Measurements from ENCODE around the gene TMEM39B.
"Not testable (repeated sequence)": the region's sequence is repeated elsewhere in the genome, so short reads cannot be mapped to it uniquely, and the experiment has no call there.

Gene TMEM39B

DNA sequence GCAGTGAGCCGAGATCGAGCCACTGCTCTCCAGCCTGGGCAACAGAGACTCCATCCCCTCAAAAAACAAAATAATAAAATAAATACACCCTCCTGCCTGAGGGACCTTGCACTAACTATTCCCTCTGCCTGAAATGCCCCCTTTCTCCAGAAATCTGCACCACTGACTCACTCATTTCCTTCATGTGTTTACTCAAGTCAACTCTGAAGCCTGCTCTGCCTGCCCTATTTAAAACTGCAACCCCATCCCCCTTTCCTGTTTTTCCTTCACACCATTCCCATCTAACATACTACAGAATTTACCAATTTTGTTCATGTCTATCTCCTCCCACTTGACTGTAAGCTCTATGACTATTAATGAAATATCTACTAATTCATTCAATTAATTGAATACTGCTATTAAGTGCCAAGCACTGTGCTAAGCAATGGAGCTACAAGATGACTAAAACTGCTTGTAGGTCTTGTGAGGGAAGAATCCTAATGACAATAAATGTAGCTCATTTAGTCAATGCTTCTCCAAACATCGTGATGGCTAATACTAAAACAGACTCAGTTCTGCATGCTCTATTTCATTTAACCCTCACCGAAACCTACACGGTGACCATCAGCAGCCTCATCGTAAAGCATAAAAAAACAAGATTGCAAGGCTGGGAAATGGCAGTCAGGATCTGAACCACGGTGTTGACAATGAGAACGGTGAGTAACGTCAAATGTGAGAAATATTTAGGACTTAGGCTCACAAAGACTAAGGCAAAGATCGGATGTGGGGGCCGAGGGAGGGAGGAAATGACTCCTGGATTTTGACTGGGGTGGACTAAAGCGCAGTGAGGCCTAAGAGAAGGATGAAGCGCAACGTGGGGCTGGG is 749 bp upstream of the TMEM39B start:
- DNase-seq = no peak

GRCh38 chr1:32073299-32074229 is 825 bp downstream of the TMEM39B start:
- DNase-seq = no peak

GRCh38 chr1:32074841-32075240 is 2.1 kb downstream of the TMEM39B start:
- no peak for DNase-seq

DNA sequence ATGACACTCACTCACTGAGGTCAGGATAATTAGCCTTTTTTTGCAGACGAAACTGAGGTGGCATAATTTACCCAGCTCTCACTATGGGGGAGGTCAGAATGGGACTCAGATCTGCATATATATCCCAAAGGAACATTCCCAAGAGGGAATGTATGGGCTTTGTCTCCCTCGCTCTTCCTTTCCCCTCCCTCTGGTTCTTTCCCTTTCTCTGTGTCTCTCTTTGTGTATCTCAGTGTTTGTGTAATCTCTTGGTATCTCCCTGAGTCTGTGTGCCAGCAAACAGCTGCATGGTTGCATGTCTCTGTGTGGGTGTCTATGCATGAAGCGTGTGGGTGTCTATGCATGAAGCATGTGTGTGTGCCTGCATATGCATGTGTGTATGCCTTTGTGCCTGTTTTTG is 4.7 kb downstream of the TMEM39B start:
- no peak for DNase-seq

DNA sequence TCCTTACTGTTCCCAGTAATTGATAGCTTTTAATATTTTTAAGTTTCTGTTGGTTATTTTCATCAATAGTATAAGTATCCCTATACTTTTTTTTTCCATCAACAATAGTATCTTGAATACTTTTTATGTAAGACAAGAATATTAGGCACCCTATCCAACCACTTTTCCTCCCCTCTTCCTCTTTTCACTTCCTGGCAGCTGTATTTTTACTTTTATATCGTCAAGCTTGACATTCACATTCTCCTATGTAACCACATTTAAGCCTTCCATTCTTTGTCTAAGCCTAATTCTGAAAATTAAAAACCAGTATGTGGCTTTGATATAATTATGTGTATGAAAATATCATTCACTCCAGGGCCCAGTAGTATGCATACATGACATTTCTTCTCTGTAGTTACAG is 9.3 kb downstream of the TMEM39B start:
- no peak for DNase-seq

GRCh38 chr1:32086381-32086780 is 13.6 kb downstream of the TMEM39B start:
- not testable (repeated sequence) for DNase-seq

GRCh38 chr1:32091176-32091575 is 18.4 kb downstream of the TMEM39B start:
- no peak for DNase-seq

DNA sequence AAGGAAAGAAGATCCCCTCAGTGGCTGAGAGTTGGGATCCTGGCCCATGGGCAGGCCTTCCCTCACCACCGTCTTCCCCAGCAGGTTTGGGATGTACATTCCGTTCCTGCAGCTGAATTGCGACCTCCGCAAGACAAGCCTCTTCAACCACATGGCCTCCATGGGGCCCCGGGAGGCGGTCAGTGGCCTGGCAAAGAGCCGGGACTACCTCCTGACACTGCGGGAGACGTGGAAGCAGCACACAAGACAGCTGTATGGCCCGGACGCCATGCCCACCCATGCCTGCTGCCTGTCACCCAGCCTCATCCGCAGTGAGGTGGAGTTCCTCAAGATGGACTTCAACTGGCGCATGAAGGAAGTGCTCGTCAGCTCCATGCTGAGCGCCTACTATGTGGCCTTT is 18.9 kb downstream of the TMEM39B start:
- DNase-seq = no peak

- no peak for DNase-seq
Measured at GRCh38 chr1:32094746-32095521, 22.2 kb downstream of the TMEM39B start.

- DNase-seq = no peak
Measured at GRCh38 chr1:32099426-32099825, 26.7 kb downstream of the TMEM39B start.

- no peak for DNase-seq
Measured at GRCh38 chr1:32100359-32100758, 27.6 kb downstream of the TMEM39B start.

DNA sequence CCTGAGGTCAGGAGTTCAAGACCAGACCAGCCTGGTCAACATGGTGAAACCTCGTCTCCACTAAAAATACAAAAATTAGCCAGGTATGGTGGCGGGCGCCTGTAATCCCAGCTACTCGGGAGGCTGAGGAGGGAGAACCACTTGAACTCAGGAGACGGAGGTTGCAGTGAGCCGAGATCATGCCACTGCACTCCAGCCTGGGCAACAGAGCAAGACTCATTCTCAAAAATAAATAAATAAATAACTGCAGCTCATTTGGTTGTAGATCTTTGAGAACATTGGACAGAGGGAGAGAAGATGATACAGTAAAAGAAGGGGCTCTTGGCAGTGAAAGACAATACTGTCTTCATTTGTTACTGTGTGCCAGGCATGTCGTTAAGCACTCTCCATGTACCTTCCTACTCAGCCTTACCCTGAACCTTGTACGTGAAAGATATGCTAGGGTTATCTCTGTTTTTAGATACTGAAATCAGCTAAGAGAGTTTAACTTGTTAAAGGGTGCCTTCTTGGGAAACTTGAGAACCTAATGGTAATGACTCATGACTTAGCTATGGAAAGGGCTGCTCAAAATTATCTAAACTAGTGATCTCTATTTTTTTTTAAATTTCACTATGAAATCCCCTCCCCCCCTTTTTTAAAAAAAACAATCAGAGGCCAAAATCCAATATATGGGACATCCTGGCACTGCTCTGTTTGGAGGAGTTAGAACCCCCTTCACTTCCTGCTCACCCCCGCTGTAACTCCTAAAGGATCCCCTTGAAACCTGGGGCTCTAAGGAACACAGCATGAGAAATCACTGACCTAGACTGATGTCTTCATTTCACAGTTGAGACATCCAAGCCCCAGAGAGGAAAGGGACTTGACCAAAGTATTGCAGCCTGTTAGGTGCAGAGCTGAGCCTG is 28.3 kb downstream of the TMEM39B start:
- no peak for DNase-seq

GRCh38 chr1:32104127-32104526 is 31.4 kb downstream of the TMEM39B start:
- no peak for DNase-seq

- DNase-seq = no peak
Measured at GRCh38 chr1:32105338-32105737, 32.6 kb downstream of the TMEM39B start.

GRCh38 chr1:32106663-32107275 is 34.0 kb downstream of the TMEM39B start:
- DNase-seq = no peak

GRCh38 chr1:32107742-32108661 is 35.3 kb downstream of the TMEM39B start, which contains the start of gene KPNA6:
TSS of gene KPNA6 (plus strand) at chr1:32108056. CDS start at chr1:32108131, 75 bp downstream.
- peak; percentile 92 for DNase-seq

GRCh38 chr1:32111040-32111623 is 38.4 kb downstream of the TMEM39B start:
- DNase-seq = no peak

- DNase-seq = no peak
Measured at GRCh38 chr1:32111789-32112188, 39.0 kb downstream of the TMEM39B start.

DNA sequence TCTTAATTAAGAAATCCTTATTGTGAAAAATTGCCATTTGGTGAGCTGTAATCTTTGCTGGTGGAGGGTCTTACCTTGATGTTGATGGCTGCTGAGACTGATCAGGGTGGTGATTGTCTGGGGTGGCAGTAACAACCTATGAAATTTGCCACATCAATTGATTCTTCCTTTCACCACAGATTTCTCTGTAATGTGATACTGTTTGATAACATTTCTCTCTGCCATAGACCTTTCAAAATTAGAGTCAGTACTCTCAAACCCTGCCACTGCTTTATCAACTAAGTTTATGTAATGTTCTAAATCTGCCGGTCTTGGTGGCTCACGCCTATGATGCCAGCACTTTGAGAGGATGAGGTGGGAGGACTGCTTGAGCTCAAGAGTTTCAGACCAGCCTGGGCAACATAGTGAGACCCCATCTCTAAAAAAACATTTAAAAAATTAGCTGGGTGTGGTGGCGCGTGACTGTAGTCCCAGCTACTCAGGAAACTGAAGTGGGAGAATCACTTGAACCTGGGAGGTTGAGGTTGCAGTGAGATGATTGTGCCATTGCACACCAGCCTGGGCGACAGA is 40.2 kb downstream of the TMEM39B start:
- DNase-seq = no peak
